Measurements from ENCODE around the gene NEMF. TPM values are rescaled to one million over a fixed set of nuclear protein-coding genes. Genes with fewer than 3 reads are reported as not detected.
"Not testable (repeated sequence)": the region's sequence is repeated elsewhere in the genome, so short reads cannot be mapped to it uniquely, and the experiment has no call there.

NEMF gene
- polyA plus RNA-seq, 3 donors: 89.4 to 103 (median 97.9) TPM

DNA sequence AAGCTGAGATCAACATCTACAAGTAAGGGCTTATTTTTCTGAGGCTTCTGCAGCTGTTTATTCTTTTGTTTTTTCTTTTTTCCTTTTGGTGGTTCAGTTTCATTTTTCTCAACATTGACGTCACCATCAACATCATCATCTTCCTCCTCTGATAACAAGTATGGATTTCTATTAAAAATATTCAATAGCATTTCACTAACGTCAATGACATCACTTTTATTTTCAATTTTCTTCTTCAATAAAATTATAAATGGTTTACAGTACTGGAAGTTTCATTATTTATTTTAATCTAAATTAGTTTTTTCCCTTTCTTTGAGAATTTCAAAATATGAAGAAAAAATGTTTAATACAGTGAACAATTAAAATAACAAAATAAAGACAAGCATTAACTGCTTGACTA lies 23.9 kb downstream of the NEMF start:
- no peak for DNase-seq (ENCODE audit: low read depth in 3 of 3, low spot score in 2 of 3)

DNA sequence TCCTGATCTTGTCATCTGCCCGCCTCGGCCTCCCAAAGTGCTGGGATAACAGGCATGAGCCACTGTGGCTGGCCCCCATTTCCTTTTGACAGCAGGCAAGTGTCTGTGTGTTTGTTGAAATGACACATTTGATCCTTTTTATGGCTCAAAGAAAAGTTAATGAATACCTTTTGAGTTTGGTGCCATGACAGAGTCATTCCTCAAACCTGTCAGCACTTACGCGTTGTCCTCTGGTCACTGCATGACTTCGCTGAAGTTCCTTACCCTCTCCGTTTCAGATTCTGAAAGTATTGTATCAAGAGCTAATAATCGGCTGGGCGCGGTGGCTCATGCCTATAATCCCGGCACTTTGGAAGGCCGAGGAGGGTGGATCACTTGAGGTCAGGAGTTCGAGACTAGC lies 32.4 kb downstream of the NEMF start:
- no peak for DNase-seq (ENCODE audit: low read depth in 3 of 3, low spot score in 2 of 3)

DNA sequence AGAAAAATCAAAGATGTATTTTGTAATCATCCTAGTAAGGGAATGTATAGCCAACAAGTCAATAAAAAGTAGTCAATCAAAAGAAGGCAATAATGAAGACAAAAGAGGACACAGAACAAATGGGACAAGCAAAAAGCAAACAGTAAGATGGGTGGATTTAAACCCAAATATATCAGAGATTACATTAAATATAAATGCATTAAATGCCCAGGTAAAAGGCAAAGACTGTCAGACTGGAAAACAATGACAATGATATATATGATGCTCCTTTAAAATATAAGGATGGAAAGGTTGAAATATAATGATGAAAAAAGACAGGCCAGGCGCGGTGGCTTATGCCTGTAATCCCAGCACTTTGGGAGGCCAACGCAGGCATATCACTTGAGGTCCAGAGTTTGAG lies 35.7 kb downstream of the NEMF start:
- no peak for DNase-seq (ENCODE audit: low read depth in 3 of 3, low spot score in 2 of 3)

DNA sequence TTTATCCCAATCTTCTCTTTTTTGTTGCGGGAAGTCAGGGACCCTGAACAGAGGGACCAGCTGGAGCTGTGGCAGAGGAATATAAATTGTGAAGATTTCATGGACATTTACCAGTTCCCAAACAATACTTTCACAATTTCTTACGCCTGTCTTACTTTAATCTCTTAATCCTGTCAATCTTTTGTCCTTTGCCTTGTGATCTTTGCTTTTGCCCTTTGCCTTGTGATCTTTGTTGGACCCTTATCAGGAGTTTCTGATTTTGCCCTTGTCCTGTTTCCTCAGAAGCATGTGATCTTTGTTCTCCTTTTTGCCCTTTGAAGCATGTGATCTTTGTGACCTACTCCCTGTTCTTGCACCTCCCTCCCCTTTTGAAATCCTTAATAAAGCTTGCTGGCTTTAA lies 36.5 kb downstream of the NEMF start:
- not testable (repeated sequence) for DNase-seq (ENCODE audit: low read depth in 3 of 3, low spot score in 2 of 3)

DNA sequence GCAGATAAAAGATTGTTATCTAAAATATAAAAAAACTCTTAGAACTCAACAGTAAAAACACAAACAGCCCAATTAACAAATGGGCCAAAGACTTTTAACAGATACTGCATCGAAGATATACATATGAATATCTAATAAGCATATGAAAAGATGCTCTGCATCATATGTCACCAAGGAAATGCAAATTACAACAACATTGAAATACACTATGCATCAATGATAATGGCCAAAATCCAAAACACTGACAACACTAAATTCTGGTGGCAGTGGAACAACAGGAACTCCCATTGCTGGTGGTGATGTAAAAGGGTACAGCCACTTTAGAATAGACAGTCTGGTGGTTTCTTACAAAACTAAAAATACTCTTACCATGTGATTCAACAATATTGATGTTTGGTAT lies 43.8 kb downstream of the NEMF start:
- no peak for DNase-seq (ENCODE audit: low read depth in 3 of 3, low spot score in 2 of 3)

DNA sequence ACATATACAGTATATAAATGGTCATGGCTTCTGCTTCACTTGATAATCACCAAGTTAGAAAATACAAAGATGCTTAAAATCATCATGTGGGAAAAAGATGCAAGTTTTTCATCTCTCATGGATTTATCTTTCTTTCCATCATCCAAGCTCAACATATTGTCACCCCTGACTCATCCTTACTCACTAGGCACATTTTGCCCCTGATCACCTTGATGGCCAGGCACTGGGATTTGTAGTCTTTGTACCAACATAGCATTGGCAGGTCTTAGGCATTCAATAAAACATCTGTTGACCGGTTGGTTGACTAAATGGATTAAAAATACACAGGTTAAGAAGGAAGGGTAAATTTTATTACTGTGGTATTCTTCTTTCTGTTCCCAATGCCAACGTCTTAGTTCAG lies 56.6 kb downstream of the NEMF start:
- DNase-seq (ENCODE audit: low read depth in 3 of 3, low spot score in 2 of 3): no peak

DNA sequence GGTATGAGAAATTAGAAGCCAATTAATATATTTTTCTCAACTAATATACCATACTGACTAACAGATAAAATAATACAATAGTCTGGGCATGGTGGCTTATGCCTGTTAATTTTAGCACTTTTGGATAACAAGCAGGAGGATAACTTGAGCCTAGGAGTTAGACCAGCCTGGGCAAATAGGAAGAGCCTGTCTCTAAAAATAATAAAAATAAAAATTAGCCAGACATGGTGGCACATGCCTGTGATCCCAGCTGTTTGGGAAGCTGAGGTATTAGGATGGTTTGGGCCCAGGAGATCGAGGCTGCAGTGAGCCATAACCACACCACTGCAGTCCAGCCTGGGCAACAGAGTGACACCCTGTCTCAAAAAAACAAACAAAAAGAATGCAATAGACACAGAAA lies 60.0 kb downstream of the NEMF start:
- DNase-seq (ENCODE audit: low read depth in 3 of 3, low spot score in 2 of 3): no peak

DNA sequence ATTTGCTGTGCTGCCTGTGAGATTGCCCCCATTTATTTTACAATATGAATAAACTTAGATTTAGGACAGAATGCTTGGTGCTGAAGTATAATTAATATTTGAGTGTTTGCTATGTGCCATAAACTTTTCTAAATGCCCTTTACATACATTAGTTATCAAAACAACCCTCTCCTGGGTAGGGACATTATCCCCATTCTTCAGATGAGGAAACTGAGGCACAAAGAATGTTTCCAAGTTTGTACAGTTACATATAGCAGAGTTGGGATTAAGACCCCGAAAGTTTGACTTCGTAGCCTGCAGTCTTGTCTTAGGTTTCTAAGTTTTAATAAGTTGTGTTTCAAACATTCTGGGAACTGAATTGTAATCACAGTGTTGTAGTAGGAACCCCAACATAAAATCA lies 66.3 kb downstream of the NEMF start:
- no peak for DNase-seq (ENCODE audit: low read depth in 3 of 3, low spot score in 2 of 3)

DNA sequence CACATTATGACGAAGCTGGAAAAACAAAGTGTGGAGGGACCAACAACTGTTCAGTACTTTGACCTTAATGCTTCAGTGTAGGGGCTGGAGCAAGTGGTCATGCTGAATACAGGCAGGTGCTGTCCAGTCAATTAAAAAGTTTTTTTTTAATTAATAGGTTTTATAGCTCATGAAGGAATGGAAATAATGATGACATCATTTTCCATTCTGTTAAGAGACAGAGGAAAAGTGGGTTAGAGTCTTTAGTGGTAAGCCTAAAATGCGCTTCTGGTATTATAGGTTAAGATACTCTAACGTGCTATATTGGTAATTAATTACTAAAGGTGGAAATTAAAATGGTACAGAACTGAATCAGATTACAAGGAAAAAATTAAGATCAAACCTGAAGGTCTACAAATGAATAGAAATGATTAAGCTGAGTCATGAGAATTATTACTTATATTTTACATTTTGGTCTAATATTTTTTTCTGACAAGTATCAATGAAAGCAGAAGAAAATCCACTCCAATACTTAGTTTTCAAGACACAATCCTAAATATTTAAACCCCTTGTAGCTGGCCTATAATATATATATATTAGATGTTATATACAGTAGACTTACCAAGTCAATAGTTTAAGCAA lies 69.1 kb downstream of the NEMF start:
- DNase-seq (ENCODE audit: low read depth in 3 of 3, low spot score in 2 of 3): no peak

DNA sequence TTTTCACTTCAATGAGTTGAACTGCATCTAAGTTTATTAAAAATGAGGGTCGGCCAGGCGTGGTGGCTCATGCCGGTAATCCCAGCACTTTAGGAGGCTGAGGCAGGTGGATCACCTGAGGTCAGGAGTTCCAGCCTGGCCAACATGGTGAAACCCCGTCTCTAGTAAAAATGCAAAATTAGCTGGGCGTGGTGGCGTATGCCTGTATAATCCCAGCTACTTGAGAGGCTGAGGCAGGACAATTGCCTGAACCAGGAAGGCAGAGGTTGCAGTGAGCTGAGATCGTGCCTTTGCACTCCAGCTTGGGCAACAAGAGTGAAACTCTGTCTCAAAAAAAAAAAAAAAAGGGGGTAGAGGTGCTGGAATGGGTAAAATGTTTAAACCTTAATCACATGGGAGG lies 71.5 kb downstream of the NEMF start:
- not testable (repeated sequence) for DNase-seq (ENCODE audit: low read depth in 3 of 3, low spot score in 2 of 3)

DNA sequence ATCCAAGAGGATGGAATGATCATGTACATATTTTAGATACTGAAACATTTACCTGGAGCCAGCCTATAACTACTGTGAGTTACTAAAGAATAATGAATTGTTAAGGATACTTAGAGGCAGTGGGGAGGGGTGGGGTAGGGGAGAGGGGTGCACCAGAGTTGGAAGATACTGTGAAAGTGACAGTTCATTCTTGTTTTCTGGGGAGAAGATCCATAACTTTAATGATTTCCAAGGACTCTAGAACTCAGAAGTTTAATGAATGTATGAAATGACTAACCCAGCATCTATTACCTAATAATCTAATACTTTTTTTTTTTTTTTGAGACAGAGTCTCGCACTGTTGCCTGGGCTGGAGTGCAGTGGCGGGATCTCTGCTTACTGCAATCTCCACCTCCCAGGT lies 74.2 kb downstream of the NEMF start:
- no peak for DNase-seq (ENCODE audit: low read depth in 3 of 3, low spot score in 2 of 3)

DNA sequence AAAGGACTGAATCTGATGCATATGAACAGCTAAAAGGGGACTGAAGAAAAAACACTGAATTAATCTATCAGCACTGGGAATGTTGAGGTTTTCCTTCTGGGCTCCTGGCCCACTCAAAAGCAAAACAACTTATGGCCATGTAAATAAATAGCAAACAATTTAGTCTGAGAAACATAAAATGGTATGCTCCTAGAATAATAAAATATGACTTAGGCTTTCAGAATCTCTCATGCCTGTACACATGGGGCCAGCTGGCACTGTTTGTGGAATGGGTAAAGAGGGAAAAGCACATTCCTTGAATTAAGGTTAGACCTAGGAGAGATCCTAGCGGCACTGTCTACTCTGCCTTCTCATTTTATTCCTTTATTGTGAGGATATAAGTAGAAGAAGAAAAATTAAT lies 78.5 kb downstream of the NEMF start:
- DNase-seq (ENCODE audit: low read depth in 3 of 3, low spot score in 2 of 3): no peak

DNA sequence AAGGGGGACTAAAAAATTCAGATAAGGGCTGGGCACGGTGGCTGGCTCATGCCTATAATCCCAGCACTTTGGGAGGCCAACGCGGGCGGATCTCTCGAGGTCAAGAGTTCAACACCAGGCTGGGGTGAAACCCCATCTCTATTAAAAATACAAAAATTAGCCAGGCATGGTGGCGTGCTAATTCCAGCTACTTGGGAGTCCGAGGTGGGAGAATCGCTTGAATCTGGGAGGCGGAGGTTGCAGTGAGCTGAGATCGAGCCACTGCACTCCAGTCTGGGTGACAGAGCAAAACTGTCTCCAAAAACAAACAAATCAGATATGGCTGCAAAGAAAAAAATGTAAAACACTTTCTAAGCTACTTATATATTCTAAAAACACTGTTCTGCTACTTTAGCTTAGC lies 80.9 kb downstream of the NEMF start:
- not testable (repeated sequence) for DNase-seq (ENCODE audit: low read depth in 3 of 3, low spot score in 2 of 3)

DNA sequence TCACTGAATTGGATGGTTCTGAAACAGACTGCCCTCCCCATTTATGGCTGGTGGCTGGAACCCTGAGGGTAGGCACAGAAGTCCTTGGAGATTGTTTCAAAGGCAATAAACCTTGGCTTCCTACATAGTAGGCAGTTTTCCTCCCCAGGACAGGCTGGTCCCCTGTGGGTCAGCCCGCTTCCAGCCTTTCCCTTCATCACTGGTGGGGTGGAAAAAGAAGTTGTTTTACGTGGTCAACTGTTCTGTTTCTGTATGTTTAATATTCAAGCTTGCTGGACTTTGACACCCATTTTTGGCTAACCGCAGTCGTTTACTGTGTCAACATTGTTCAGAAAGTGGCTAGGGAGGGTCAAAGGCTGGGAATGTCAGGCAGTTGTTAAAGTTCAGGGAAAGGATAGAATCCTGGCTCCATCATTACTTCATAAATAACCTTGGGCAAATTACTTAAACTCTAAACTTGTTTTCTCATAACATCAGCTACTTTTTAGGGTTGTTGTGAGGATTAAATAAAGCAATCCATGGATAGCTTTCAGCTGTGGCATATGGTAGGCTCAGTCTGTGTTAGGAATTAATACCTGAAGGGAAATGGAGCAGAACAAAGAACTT lies 82.3 kb downstream of the NEMF start:
- peak in 2 of 3 donors; percentile 21 to 47 for DNase-seq (ENCODE audit: low read depth in 3 of 3, low spot score in 2 of 3)

DNA sequence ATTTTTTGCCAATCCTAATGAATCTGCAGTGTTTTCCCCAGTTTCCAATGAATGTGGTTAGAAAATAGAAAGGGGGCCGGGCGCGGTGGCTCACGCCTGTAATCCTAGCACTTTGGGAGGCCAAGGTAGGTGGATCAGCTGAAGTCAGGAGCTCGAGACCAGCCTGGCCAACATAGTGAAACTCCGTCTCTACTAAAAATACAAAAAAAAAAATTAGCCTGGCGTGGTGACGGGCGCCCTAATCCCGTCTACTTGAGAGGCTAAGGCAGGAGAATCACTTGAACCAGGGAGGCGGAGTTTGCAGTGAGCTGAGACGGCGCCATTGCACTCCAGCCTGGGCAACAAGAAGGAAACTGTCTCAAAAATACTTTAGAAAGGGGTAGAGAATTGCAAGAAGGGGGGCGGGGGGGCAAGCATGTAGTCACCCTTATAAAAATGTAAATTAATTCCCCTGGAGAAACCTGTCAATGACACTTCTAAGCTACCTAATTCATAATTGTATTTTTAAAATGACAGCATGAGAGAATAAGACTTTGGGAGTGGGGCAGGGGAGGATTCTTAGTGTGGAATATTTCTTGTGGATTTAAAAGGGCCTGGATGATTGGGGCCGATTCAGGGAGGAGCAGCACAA lies 82.9 kb downstream of the NEMF start:
- DNase-seq (ENCODE audit: low read depth in 3 of 3, low spot score in 2 of 3): no peak

DNA sequence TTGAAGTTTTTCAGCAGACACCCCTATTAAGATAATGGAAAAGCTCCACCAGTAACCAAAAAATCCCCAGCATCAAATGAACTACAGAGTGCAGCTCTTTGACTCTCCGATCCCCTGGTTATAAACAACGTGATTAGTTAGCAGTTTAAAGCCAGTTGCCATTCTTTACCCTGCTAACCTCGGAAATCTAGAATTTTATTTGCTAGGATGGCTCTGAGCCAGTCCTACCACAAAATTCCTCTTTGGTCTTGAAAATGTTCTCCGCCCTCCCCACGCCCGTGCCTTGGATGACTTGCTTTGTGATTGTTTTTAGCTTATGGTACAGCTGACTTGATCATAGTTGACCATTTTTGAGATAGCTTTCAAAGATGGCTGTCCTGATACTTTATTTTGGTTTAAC lies 83.4 kb downstream of the NEMF start:
- no peak for DNase-seq (ENCODE audit: low read depth in 3 of 3, low spot score in 2 of 3)

DNA sequence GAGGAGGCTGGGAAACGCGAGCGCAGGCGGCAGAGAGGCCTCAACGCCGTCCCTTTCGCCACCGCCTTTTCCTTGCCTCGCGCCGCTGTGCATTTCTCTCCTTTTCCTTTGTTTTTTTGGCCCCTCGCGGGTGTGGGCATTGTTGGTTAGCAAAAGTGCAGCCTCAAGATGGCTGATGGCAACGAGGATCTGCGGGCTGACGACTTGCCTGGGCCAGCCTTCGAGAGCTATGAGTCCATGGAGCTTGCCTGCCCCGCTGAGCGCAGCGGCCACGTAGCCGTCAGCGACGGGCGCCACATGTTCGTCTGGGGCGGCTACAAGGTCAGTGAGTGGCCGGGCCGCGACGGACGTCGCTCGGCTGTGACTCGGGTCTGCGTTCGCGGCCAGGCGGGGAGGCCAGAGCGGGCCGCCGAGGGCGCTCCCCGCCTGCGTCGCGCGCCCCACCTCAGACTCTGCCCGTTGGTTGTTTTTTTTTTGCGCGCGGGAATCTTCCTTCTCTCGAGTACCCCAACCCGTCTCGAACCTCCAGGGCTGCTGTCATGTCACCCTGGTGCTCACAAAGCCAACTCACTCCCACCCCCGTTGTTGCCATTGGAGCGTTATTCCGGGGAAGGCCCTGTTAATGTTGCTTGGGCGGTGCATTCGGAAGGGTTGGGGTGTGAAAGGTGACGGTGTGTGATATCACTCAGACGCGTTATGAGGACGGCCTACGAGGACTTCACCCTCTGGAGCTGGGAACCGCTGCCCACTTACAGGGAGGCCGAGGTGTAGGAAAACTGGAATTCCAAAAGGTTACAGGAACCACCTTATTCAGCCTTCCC lies 84.1 kb downstream of the NEMF start:
- DNase-seq (ENCODE audit: low read depth in 3 of 3, low spot score in 2 of 3): peak; percentile 32 to 40 (median 39)

DNA sequence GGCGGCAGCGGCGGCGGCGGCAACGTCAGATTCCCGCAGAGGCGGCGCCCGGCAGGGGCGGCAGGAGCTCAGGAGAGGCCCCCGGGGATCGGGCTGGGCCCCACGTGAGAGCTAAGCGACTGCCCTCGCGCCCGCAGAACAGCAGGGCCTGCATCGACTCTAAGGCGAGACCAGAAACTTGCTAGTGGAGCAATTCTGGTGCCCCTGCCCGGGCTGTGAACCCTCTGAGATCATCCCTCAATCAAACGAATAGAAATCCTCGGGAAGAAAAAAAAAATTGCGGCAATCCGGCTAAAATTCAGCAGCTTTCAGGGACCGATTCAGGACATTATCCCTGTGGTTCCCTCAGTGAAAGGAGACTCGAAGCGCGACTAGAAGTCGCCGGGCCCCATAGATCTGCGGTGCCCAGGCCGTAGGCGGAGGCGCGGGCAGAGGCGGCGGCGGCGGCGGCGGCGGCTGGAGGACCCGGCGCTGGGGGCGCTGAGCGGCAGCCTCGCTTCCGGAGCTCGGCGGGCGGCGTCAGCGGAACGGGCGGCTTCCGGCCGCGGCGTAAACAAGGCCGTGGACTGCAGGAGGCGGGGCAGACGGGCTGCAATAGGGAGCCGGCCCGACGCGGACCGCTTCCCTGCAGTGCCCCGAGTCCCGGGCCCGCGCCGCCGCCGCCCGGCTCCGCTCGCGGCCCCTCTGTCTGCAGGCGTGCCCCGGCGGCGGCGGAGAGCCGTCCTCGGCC lies 84.9 kb downstream of the NEMF start, which contains the start of gene KLHDC2:
Gene KLHDC2, plus strand, starts transcription at position 583 of the 730 bp plus-strand sequence. CDS start 316 bp downstream, outside the sequence.
- peak; percentile 60 to 69 (median 63) for DNase-seq (ENCODE audit: low read depth in 3 of 3, low spot score in 2 of 3)

DNA sequence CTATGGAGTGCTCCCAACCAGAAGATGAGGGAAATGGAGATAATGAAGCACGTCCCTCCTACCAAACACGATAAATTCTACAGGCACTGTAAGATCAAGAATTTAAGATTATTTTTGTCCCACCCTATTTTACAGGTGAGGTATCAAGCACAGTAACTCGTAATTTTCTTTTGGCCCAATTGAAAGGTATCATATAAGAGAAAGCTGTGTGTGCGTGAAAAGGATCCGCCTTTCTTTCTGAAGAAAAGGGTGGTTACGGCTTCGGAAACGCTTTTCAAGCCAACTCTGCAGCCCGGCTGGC lies 85.4 kb downstream of the NEMF start:
- peak in 1 of 3 donors; percentile 50 for DNase-seq (ENCODE audit: low read depth in 3 of 3, low spot score in 2 of 3)

DNA sequence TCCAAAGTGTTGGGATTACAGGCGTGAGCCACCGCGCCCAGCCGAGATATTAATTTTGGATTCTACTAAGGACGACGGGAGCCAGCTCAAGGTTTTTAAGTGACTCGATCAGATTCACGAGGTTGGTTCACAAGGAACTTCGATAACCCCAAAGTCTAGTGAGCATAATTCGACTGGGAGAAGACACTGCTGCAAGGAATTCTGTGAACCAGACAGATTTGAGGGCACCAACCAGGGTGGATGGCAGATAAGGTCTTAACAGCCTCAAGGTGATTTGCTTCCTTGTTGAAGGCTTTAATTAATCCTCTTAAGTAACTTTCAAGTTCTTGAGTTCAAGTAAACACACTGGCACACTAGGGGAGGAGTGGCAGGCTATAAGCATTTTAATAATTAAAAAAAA lies 85.7 kb downstream of the NEMF start:
- no peak for DNase-seq (ENCODE audit: low read depth in 3 of 3, low spot score in 2 of 3)

All from right renal cortex interstitium (tissue), 3 donors.